ENCODE results near the gene ETV2.
A peak's percentile ranks its signal among the peaks of the same experiment; 100 is the strongest.

ETV2 gene

DNA sequence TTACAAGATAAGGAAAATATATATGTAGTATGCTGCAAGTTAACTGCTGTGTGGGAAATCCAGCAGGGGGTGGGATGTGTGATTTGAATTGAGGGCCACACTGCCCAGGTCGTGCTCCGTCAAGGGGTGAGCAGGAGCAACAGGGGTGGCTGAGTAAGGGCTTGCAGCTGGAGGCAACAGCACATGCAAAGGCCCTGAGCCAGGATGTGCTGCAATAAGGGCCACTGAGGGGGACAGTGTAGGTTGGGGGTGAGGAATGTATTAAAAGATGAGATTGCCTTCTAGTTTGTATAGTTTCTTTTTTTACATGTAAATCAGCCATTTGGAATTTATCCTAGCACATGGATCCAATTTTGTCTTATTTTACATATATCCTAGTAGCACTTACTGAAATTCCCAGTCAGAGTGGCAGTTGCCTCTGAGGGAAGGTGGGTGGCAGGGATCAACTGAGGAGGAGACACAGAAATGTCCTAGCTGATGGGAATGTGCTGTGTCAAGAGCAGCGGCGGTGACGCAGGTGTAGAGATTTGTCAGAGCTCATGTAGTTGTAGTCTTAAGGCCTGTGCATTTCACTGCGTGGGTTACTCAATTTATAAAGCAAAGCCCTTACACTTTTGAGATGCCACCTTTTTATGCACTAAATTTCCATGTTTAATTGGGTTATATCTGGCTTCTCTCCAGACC, 18.1 kb upstream of the ETV2 start:
- DNase-seq (ENCODE audit: low read depth, low spot score): no peak

GRCh38 chr19:35628264-35628564, 13.3 kb upstream of the ETV2 start:
- peak overlapping the region; percentile 95 for H3K4me3 ChIP-seq (ENCODE audit: low read depth, low read length)
- in situ Hi-C loops (cut with HindIII; ENCODE audit: low sequenced_read_pairs): no loop called here
- DNase-seq (ENCODE audit: low read depth, low spot score): no peak
- no peak for TF ChIP-seq CTCF (IDR thresholded peaks at IDR 0.05; ENCODE audit: low read depth, low read length)

More for the DNA sequence above, 18.1 kb upstream of the ETV2 start:
- TF ChIP-seq CTCF (IDR thresholded peaks at IDR 0.05; ENCODE audit: low read depth, low read length): no peak
- H3K4me3 ChIP-seq (ENCODE audit: low read depth, low read length): no peak overlapping the region
- in situ Hi-C loops (cut with HindIII; ENCODE audit: low sequenced_read_pairs): no loop called here

DNA sequence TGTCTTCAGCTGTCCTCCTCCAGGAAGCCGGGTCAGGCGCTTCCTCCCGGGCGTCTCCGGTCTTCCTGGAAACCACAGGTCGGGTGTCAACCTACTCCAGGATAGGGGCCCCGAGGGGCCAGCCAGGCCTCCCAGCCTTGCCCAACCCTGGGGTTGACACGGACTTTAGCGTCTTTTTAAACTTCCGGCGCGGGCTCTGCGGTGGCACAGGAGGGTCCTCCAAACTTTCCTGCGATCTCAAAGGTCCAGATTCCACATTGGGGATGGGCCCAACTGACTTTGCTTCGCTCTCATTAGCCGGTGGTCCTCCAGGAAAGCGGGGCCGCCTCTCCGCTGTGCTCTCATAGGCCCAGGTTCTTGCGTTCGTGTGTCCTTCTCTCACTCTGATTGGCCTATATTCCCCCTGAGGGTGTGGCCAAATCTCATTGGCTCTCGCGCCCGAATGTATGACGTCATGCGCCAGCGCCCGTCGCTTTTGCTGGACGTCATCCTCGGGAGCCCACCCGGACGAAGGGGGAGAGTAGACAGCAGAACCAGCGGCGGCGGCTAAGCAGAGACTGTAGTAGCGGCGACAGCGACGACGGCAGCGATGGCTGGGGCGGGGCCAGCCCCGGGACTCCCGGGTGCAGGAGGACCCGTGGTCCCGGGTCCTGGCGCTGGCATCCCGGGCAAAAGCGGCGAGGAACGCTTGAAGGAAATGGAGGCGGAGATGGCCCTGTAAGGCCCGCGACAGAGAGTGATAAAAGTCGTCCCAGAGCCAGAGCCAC, 12.8 kb upstream of the ETV2 start, which contains the start of gene RBM42:
RBM42 (plus strand) TSS at position 472 of the 767 bp plus-strand sequence; CDS start at position 590, 118 bp downstream.
- in situ Hi-C loops (cut with HindIII; ENCODE audit: low sequenced_read_pairs): no loop called here
- TF ChIP-seq CTCF (IDR thresholded peaks at IDR 0.05; ENCODE audit: low read depth, low read length): no peak
- DNase-seq (ENCODE audit: low read depth, low spot score): peak; percentile 99
- H3K4me3 ChIP-seq (ENCODE audit: low read depth, low read length): peak within 1 kb of the TSS; percentile 95

DNA sequence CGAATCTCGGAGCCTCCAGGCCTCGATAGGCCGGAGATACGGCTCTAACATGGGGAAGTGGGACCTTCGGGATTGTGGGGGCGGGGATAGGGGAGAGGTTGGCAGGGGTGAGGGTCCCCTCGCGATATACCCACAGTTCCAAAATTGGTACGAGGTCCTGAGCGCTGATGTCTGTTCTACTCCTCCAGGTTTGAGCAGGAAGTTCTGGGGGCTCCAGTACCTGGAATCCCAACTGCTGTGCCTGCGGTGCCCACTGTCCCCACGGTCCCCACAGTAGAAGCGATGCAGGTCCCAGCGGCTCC, 12.3 kb upstream of the ETV2 start:
- H3K4me3 ChIP-seq (ENCODE audit: low read depth, low read length): peak overlapping the region; percentile 95
- TF ChIP-seq CTCF (IDR thresholded peaks at IDR 0.05; ENCODE audit: low read depth, low read length): no peak
- DNase-seq (ENCODE audit: low read depth, low spot score): no peak
- in situ Hi-C loops (cut with HindIII; ENCODE audit: low sequenced_read_pairs): no loop called here

GRCh38 chr19:35633727-35634440, 7.7 kb upstream of the ETV2 start:
- H3K4me3 ChIP-seq (ENCODE audit: low read depth, low read length): no peak overlapping the region
- in situ Hi-C loops (cut with HindIII; ENCODE audit: low sequenced_read_pairs): no loop called here
- TF ChIP-seq CTCF (IDR thresholded peaks at IDR 0.05; ENCODE audit: low read depth, low read length): no peak
- DNase-seq (ENCODE audit: low read depth, low spot score): no peak

GRCh38 chr19:35636651-35637050, 4.9 kb upstream of the ETV2 start:
- no peak for DNase-seq (ENCODE audit: low read depth, low spot score)
- no peak overlapping the region for H3K4me3 ChIP-seq (ENCODE audit: low read depth, low read length)
- in situ Hi-C loops (cut with HindIII; ENCODE audit: low sequenced_read_pairs): no loop called here
- TF ChIP-seq CTCF (IDR thresholded peaks at IDR 0.05; ENCODE audit: low read depth, low read length): no peak
